HG03039 (cell line): Measurements from ENCODE around the gene PKDCC.

Experiments used
- ATAC-seq: cut with Tn5 transposase; IDR thresholded peaks from one replicate; pipeline ENCODE4 v1.9.1; 2021; ENCODE audit warnings: mild to moderate bottlenecking, moderate library complexity; ENCODE audit not compliant: unreplicated experiment

Gene PKDCC, protein sequence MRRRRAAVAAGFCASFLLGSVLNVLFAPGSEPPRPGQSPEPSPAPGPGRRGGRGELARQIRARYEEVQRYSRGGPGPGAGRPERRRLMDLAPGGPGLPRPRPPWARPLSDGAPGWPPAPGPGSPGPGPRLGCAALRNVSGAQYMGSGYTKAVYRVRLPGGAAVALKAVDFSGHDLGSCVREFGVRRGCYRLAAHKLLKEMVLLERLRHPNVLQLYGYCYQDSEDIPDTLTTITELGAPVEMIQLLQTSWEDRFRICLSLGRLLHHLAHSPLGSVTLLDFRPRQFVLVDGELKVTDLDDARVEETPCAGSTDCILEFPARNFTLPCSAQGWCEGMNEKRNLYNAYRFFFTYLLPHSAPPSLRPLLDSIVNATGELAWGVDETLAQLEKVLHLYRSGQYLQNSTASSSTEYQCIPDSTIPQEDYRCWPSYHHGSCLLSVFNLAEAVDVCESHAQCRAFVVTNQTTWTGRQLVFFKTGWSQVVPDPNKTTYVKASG

DNA sequence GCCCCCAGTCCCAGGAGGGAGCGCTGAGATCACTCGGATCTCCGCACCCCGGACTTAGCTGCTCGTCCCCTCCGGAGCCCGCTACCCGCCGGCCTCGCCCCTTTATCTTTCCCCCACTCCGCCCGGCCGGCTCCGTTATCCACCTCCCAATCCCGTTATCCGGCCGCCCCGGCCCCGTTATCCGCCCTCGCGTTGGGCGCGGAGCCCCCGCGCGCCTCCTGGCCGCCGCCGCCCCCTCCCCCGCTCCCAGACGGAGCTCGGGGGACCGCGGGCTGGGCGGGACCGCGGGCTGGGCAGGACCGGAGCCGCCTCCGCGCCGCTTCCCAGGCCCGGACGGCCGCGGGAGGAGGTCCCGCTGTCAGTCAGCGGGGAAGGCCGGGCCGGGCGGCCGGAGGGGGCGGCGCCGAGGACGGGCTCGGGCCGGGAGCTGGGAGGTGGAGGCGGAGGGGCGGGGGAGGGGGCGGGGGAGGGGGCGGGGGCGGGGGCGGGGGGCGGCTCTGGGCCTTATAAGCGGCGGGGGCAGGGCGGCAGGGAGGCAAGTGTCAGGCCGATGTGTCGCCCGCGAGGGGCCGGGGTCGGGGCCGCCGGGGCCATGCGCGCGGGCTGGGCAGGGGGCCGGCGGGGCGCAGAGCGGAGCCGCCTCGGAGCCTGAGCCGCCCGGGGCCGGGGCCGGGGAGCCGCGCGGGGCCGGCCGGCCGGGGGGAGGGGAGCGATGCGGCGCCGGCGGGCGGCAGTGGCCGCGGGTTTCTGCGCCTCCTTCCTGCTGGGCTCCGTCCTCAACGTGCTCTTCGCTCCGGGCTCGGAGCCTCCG lies at the start of gene PKDCC:
Gene PKDCC (plus strand): TSS at position 534 of the 811 bp plus-strand sequence. CDS start 179 bp downstream, at position 713.
- ATAC-seq, result peak; percentile 76

- ATAC-seq, result no peak
These were observed 49.4 kb upstream of the PKDCC start for GRCh38 chr2:41998186-41999127.

DNA sequence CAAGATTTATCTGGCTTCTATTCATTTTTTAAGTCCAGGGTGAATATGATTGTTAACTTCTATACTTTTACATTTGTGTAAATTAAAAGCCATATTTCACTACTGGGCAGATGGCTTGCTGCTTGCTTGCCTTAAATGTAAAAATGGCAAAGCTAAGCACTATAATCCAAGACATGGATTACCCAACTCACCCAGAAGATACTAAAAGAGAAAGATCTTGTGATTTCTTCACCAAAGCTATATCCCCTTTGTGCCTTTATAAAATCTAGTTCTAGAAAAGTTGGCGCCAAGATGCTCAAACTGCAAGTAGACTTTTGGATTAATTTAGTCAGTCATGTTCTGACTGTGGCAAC lies 48.7 kb upstream of the PKDCC start:
- no peak for ATAC-seq

- no peak for ATAC-seq
These were observed 48.1 kb upstream of the PKDCC start for GRCh38 chr2:41999592-42000281.

DNA sequence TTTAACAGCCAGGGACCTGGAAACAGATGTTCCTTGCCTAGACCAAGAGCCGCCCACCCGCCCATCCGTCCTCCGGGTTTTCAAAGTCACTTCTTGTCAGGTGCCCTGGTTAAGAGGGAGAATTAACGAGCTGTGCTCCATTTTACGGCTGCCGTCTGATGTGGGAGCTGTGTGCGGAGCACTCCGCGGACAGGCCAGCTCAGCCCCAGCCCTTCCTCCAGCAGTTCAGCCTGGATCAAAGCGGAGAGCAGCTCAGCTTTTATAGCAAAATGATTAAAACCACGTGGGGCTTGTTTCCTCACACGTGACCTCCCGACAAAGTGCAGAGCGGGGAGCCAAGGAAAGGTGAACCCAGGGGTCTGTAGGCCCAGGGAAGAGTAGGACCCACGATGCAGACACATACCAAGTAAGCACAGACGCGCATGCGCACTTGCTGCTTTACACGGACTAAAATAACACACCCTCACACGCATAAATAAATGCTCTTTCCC lies 46.1 kb upstream of the PKDCC start:
- no peak for ATAC-seq

- no peak for ATAC-seq
These were observed 40.3 kb upstream of the PKDCC start for GRCh38 chr2:42007551-42007950.

DNA sequence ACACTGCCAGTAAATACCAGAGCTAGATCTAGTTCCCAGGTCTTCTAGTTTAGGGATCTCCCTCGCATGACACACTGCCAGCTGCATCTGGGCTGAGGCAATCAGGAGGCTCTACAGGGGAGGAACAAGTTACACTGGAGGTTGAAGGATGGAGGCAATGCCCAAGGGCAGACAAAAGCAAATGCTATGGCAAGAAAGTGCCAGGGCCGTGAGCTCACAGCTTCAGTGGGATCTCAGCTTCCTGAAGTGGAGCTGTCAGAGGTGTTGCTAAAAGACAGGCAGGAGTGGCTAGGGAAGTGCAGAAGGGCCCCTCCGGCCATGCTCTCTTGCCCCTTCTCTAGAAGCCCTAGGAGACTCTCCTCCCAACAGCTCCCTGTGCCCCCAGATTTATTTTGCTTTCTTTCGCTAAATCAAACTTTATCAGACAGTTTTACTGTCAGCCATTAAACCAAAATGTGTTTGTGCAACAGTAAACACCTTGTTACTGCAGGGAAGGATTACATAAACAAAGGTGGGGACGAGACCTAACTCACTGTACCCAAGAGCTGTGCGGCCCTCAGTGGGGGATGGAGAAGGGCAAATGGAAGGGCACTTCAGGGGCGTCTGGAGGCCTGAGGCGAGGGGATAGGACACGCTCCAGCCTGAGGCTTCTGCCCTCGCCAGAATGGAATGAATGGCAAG lies 39.4 kb upstream of the PKDCC start:
- no peak for ATAC-seq

GRCh38 chr2:42009657-42010580 lies 37.9 kb upstream of the PKDCC start:
- ATAC-seq, result peak; percentile 66

DNA sequence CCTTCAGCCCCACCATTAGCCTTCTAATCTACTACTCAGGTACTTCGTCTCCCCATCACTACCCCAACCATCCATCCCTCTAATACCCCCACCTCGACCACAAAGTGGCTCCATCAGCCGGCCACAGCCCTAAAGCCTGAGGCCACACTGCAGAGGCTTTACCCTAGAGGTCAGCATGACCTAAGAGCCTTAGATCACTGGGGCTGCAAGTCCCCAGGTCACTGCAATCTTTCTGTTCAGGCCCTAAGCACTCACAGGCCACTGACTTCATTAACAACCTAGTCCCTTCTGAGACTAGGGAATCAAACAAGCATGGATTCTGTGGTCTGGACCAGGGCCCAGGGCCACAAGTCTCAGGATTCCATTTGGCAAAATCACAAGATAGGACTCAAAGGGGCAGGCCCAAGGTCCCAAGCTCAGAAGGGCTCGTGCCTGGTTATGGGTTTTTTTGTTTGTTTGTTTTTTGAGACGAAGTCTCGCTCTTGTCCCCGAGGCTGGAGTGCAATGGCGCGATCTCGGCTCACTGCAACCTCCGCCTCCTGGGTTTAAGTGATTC lies 37.0 kb upstream of the PKDCC start:
- no peak for ATAC-seq

DNA sequence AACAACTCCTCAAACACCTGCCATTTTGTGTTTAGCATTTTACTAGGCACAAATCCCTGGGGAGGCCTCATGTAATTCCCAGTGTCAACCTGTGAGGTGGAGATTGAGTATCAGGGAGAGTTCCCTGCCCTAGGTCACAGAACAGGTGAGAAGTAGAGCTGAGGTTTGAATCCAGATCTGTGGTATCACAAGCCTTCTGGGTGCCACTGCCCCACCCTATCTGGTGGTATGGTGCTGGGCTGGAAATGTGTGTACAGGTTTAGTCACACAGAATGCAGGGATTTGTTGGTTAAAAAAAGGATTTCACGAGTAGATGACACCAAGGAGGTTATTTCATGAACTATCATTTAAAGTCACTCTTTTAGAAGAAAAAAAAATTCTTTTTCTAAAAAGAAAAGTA lies 35.7 kb upstream of the PKDCC start:
- ATAC-seq, result no peak

DNA sequence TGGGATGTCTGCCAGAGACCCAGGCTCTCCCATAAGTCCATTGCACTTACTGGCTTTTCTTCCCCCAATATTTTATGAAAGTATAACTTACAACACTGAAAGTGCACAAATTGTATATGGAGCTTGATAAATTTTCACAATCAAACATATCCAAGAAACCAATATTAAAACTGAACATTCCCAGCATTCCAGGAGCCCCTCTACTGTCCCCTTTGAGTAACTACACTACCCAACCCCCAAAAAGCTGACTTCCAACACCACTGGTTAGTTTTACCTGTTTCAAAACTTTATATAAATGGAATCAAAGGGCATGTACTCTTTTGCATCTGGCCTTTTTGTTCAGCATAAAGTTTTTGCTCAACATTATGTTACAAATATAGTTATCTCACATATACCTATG lies 35.2 kb upstream of the PKDCC start:
- ATAC-seq, result no peak

DNA sequence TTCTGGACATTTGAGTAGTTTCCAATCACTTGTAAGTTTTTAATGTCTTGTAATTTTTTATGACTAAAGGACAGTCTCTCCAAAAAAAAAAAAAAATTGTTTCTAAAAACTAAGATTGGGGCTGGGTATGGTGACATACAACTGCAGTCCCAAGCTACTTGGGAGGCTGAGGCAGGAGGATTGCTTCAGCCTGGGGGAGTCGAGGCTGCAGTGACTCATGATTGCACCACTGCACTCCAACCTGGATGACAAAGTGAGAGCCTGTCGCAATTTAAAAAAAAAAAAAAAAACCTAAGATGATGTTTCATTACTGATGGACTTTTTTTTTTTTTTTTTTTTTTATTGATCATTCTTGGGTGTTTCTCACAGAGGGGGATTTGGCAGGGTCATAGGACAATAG lies 34.4 kb upstream of the PKDCC start:
- ATAC-seq, result no peak

DNA sequence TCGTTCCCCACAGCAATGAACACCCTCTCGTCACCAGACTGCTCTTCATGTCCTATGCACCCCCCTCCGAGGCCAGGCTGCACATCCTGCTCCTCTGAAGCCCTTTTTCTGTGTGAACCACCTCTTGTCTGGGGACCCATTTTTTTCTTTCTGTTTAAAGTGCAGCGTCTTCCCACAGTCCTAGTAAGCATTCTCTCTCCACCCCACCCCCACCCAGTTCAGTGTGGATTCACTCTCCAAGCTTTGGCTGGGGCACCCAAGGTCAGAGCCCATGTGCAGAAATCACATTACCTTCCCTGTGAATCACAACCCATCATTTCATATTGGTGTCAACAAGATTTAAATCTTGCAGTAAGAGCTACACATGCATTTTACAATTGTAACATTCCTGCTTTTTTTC lies 26.4 kb upstream of the PKDCC start:
- ATAC-seq, result no peak

DNA sequence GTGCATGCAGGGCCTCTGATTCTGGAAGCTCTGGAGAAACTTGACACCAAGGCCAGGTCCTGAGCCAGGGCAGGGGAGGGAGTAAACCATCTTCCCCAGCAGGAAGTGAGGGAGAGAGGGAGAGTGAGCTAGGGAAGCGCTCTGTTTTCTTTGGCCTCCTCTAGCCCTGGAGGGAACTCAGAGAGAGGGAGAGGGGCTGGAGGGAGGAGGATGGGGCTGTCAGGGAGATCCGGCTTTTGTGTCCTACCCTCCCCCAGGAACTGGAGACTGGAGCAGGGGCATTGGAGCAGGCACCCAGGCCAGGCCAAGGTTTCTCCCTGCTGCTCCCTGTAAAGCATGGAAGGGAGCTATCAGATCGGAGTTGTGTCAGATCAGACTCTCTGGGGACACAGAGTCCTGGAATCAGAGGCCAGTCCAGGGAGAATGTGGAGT lies 22.7 kb upstream of the PKDCC start:
- ATAC-seq, result no peak

GRCh38 chr2:42026272-42026671 lies 21.5 kb upstream of the PKDCC start:
- no peak for ATAC-seq

GRCh38 chr2:42028571-42029148 lies 19.2 kb upstream of the PKDCC start:
- peak; percentile 68 for ATAC-seq

DNA sequence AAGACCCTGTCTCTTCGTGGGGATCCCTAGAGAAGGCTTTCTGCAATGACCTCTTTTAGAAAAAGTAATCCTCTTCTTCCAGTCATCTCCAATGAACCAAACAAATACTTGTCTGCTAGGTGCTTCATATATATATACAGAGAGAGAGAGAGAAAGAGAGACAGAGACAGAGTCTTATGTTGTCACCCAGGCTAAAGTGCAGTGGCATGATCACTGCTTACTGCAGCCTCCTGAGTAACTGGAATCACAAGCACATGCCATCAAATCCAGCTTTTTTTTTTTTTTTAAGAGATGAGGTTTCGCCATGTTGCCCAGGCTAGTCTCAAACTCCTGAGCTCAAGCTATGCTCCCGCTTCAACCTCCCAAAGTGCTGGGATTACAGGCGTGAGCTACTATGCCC lies 18.6 kb upstream of the PKDCC start:
- no peak for ATAC-seq
